ENCODE data around the gene WFIKKN2.

WFIKKN2 gene

GRCh38 chr17:50825188-50825587 lies 10.2 kb upstream of the WFIKKN2 start:
- no peak for DNase-seq (ENCODE audit: low spot score)
- in situ Hi-C loops (cut with MboI; ENCODE audit: low pct_unique_long_range_greater_than_20kb, low sequenced_read_pairs, unreplicated experiment), result no loop called here
- TF ChIP-seq CTCF (IDR thresholded peaks at IDR 0.05; ENCODE audit: extremely low read depth, insufficient read depth, missing control alignments), result no peak

GRCh38 chr17:50828508-50829170 lies 6.7 kb upstream of the WFIKKN2 start:
- in situ Hi-C loops (cut with MboI; ENCODE audit: low pct_unique_long_range_greater_than_20kb, low sequenced_read_pairs, unreplicated experiment), result no loop called here
- TF ChIP-seq CTCF (IDR thresholded peaks at IDR 0.05; ENCODE audit: extremely low read depth, insufficient read depth, missing control alignments), result no peak
- DNase-seq (ENCODE audit: low spot score), result peak; percentile 83

- in situ Hi-C loops (cut with MboI; ENCODE audit: low pct_unique_long_range_greater_than_20kb, low sequenced_read_pairs, unreplicated experiment), result no loop called here
- peak; percentile 36 for DNase-seq (ENCODE audit: low spot score)
- no peak for TF ChIP-seq CTCF (IDR thresholded peaks at IDR 0.05; ENCODE audit: extremely low read depth, insufficient read depth, missing control alignments)
These were observed 6.1 kb upstream of the WFIKKN2 start for GRCh38 chr17:50829332-50829731.

GRCh38 chr17:50830352-50830751 lies 5.0 kb upstream of the WFIKKN2 start:
- DNase-seq (ENCODE audit: low spot score), result no peak
- in situ Hi-C loops (cut with MboI; ENCODE audit: low pct_unique_long_range_greater_than_20kb, low sequenced_read_pairs, unreplicated experiment), result no loop called here

GRCh38 chr17:50830994-50831393 lies 4.4 kb upstream of the WFIKKN2 start:
- DNase-seq (ENCODE audit: low spot score), result no peak
- in situ Hi-C loops (cut with MboI; ENCODE audit: low pct_unique_long_range_greater_than_20kb, low sequenced_read_pairs, unreplicated experiment), result no loop called here
- TF ChIP-seq CTCF (IDR thresholded peaks at IDR 0.05; ENCODE audit: extremely low read depth, insufficient read depth, missing control alignments), result no peak

More at GRCh38 chr17:50830352-50830751, 5.0 kb upstream of the WFIKKN2 start:
- no peak for TF ChIP-seq CTCF (IDR thresholded peaks at IDR 0.05; ENCODE audit: extremely low read depth, insufficient read depth, missing control alignments)

GRCh38 chr17:50831471-50831928 lies 3.9 kb upstream of the WFIKKN2 start:
- TF ChIP-seq CTCF (IDR thresholded peaks at IDR 0.05; ENCODE audit: extremely low read depth, insufficient read depth, missing control alignments), result no peak
- no peak for DNase-seq (ENCODE audit: low spot score)
- in situ Hi-C loops (cut with MboI; ENCODE audit: low pct_unique_long_range_greater_than_20kb, low sequenced_read_pairs, unreplicated experiment), result no loop called here
